SU-DHL-6 (cell line): ENCODE results near the gene IFI27L1.

Experiments
- EZH2phosphoT487 ChIP-seq: fragments of 200-600 bp; sonication (generic), shearing (Covaris generic); conservative IDR thresholded peaks from 2 replicates; pipeline ENCODE4 v1.6.1; 2018; ENCODE audit warnings: mild to moderate bottlenecking, antibody characterized with exemption, low read length, moderate library complexity, mixed read lengths
- TF ChIP-seq, protein P1 (sequence below): fragments of 200-600 bp; sonication (generic); IDR thresholded peaks from one replicate; pipeline ENCODE4 v1.5.1; 2017; ENCODE audit warnings: antibody characterized with exemption, mild to moderate bottlenecking, low read length, moderate library complexity; ENCODE audit not compliant: insufficient read depth, poor library complexity, severe bottlenecking

DNA sequence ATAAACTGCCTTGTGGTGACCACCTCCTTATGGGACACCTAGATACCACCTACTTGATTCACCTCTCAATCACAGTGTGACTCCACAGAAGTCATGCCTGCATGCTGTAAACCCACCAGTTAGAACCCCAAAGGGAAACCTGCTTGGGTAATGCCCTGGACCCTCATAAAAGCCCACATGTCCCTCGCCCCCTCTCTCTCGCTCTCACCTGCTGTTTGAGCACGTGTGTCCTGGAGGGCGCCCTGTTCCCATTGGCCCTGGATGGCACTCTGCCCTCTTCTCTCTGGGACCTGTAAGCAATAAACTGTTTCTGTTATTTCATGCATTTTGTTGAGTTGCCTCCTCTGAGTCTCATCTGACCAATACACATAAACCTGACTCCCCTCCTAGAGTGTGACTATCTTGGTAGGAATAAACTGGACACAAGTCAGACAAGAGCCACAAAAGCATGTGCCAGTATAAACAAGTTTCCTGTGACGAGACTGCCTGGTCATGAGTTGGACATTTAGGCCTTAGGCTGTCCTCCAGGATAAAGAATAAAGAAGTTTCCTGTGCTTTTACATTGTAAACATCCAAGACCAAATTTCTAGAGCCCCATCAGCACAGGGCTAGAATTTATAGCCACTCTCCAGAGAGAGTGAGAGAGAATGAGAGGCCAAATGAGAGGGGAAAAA is 39.7 kb downstream of the IFI27L1 start:
- TF ChIP-seq, protein P1, sequence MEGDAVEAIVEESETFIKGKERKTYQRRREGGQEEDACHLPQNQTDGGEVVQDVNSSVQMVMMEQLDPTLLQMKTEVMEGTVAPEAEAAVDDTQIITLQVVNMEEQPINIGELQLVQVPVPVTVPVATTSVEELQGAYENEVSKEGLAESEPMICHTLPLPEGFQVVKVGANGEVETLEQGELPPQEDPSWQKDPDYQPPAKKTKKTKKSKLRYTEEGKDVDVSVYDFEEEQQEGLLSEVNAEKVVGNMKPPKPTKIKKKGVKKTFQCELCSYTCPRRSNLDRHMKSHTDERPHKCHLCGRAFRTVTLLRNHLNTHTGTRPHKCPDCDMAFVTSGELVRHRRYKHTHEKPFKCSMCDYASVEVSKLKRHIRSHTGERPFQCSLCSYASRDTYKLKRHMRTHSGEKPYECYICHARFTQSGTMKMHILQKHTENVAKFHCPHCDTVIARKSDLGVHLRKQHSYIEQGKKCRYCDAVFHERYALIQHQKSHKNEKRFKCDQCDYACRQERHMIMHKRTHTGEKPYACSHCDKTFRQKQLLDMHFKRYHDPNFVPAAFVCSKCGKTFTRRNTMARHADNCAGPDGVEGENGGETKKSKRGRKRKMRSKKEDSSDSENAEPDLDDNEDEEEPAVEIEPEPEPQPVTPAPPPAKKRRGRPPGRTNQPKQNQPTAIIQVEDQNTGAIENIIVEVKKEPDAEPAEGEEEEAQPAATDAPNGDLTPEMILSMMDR: no peak
- TF ChIP-seq EZH2phosphoT487: no peak
